Measurements from ENCODE around the gene RAP1GAP.

RAP1GAP gene

GRCh38 chr1:21621761-21622436 lies 47.3 kb downstream of the RAP1GAP start:
- DNase-seq (ENCODE audit: extremely low read depth, low read depth), result no peak
- TF ChIP-seq, protein P1, sequence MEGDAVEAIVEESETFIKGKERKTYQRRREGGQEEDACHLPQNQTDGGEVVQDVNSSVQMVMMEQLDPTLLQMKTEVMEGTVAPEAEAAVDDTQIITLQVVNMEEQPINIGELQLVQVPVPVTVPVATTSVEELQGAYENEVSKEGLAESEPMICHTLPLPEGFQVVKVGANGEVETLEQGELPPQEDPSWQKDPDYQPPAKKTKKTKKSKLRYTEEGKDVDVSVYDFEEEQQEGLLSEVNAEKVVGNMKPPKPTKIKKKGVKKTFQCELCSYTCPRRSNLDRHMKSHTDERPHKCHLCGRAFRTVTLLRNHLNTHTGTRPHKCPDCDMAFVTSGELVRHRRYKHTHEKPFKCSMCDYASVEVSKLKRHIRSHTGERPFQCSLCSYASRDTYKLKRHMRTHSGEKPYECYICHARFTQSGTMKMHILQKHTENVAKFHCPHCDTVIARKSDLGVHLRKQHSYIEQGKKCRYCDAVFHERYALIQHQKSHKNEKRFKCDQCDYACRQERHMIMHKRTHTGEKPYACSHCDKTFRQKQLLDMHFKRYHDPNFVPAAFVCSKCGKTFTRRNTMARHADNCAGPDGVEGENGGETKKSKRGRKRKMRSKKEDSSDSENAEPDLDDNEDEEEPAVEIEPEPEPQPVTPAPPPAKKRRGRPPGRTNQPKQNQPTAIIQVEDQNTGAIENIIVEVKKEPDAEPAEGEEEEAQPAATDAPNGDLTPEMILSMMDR (IDR thresholded peaks at IDR 0.05; ENCODE audit: low read depth, low read length, missing control alignments), result no peak
- no peak overlapping the region for H3K4me3 ChIP-seq (replicated peaks; ENCODE audit: low read depth, low read length)

DNA sequence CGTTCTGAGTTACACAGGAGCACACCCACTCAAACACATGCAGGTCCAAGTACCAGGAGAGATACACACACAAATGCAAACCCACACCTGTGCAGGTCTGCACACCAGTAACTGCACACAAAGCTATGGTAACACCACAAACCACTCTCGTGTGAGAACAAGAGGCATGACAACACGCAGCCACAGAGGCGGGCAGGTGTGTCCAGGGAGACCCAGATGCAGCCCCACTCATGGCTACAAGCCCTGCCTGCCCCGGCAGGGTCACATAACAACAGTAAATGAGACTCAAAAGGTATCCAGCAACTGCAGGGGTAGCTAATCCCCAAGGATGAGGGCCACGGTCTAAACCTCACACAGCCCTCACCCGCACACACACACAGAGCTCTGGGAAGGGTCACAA lies 48.1 kb downstream of the RAP1GAP start:
- TF ChIP-seq, protein P1 (IDR thresholded peaks at IDR 0.05; ENCODE audit: low read depth, low read length, missing control alignments), result no peak
- no peak for DNase-seq (ENCODE audit: extremely low read depth, low read depth)
- H3K4me3 ChIP-seq (replicated peaks; ENCODE audit: low read depth, low read length), result no peak overlapping the region

- DNase-seq (ENCODE audit: extremely low read depth, low read depth), result no peak
- TF ChIP-seq, protein P1 (IDR thresholded peaks at IDR 0.05; ENCODE audit: low read depth, low read length, missing control alignments), result no peak
- H3K4me3 ChIP-seq (replicated peaks; ENCODE audit: low read depth, low read length), result no peak overlapping the region
Observed at GRCh38 chr1:21620496-21620895, 48.7 kb downstream of the RAP1GAP start.

DNA sequence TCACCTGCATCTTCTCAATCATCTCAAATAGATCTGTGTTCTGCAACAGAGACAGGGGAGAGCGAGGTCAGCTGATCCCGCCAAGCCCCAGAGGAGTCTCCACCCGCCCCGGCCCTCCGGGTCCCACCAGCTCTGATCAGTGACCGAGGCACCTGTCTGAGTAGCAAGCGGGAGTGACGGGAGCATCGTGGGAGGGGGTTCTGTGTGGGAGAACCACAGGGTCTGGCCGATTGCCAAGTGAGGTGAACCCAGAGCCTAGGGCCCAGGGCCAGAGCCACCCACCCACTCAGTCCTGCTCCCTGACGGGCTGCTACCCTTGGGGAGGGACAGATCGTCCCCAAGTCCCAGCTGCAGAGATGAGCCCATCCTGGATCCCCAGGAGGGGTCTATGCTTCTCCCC lies 49.1 kb downstream of the RAP1GAP start:
- TF ChIP-seq, protein P1 (IDR thresholded peaks at IDR 0.05; ENCODE audit: low read depth, low read length, missing control alignments), result no peak
- DNase-seq (ENCODE audit: extremely low read depth, low read depth), result no peak
- H3K4me3 ChIP-seq (replicated peaks; ENCODE audit: low read depth, low read length), result no peak overlapping the region

DNA sequence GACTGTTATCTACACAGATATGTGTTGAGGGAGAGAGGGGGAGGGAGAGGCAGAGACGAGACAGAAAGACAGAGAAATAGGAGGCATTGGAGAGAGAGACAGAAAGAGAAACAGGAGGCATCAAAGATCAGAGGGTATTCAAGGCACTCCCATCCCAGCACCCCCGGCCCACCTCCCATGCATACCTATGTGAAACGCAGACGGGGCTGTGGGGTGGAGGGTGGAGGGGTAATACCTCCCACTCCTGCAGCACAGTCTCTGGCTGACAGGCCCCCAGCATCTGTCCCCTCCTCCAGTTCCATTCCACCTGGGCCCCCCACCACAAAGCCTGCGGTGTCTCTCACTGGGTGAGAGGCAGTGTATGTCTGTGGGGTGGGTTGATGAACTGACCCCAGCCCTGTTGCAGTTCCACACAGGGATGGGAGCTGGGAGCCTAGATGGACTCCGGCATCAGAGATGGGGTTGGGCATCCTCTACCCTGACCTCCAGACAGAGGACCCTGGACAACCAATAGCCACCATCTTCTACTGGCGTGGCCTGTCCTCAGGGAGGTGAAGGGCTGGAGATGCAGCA lies 49.7 kb downstream of the RAP1GAP start:
- no peak overlapping the region for H3K4me3 ChIP-seq (replicated peaks; ENCODE audit: low read depth, low read length)
- no peak for DNase-seq (ENCODE audit: extremely low read depth, low read depth)
- TF ChIP-seq, protein P1 (IDR thresholded peaks at IDR 0.05; ENCODE audit: low read depth, low read length, missing control alignments), result no peak

GRCh38 chr1:21618561-21619374 lies 50.4 kb downstream of the RAP1GAP start:
- TF ChIP-seq, protein P1 (IDR thresholded peaks at IDR 0.05; ENCODE audit: low read depth, low read length, missing control alignments), result no peak
- no peak for DNase-seq (ENCODE audit: extremely low read depth, low read depth)
- no peak overlapping the region for H3K4me3 ChIP-seq (replicated peaks; ENCODE audit: low read depth, low read length)

Data from HFF-Myc (cell line).